PFSK-1 (cell line): ENCODE measurements around the gene RNF20.

ENCODE experiments used
- POLR2AphosphoS5 ChIP-seq: IDR thresholded peaks from 2 replicates; pipeline ENCODE4 v1.6.1; 2012; ENCODE audit warnings: low read depth, mild to moderate bottlenecking, control low read depth, low read length, moderate library complexity
- SIN3A ChIP-seq: IDR thresholded peaks from 2 replicates; pipeline ENCODE4 v1.6.1; 2012; ENCODE audit warnings: mild to moderate bottlenecking, low read length, moderate library complexity, borderline replicate concordance; ENCODE audit not compliant: insufficient read depth
- TF ChIP-seq, protein P1 (sequence below), 2 experiments: IDR thresholded peaks; 2 replicates each; pipeline versions ENCODE4 v1.6.1 to v1.8.0; 2011 to 2012; ENCODE audit warnings: low read depth in 2 of 2, low read length in 2 of 2, control low read depth in 1 of 2, inconsistent platforms in 1 of 2, mild to moderate bottlenecking in 1 of 2, moderate library complexity in 1 of 2; ENCODE audit not compliant: insufficient read depth in 1 of 2

DNA sequence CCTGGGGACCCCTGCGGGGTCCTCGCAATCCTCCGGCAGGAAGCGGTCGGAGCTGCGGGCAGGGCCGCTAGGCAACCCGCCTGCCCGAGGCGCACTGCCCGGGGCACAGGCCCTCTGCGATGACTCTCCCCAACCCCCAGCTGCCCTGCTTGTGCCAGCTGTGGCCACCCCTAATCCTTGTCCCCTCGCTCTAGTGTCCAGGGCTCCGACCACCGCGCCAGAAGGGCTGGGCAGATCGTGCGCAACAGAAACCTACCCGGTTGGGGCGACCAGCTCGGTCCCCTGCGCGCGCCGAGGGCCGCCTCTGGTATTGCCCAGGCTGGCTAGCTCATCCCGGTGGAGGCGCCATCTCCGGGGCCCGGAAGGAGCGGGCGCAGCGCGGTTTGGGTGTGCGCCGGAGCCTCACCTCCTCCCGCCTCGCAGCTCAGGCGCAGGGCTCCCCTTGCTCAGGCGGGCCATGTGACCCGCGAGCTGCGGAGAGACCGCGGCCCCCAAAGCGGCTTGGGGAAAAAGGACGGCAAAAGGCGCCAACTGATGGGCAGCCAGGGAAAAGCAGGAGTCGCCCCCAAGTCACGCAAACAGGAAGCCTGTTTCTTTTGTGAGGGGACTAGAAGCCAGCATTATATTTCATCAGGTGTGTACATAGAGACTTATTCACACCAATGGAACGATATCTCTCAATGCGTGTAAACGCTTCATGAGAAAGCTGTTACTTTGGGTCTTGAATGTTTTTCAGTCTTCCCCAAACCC lies 46.8 kb upstream of the RNF20 start:
- TF ChIP-seq, protein P1, sequence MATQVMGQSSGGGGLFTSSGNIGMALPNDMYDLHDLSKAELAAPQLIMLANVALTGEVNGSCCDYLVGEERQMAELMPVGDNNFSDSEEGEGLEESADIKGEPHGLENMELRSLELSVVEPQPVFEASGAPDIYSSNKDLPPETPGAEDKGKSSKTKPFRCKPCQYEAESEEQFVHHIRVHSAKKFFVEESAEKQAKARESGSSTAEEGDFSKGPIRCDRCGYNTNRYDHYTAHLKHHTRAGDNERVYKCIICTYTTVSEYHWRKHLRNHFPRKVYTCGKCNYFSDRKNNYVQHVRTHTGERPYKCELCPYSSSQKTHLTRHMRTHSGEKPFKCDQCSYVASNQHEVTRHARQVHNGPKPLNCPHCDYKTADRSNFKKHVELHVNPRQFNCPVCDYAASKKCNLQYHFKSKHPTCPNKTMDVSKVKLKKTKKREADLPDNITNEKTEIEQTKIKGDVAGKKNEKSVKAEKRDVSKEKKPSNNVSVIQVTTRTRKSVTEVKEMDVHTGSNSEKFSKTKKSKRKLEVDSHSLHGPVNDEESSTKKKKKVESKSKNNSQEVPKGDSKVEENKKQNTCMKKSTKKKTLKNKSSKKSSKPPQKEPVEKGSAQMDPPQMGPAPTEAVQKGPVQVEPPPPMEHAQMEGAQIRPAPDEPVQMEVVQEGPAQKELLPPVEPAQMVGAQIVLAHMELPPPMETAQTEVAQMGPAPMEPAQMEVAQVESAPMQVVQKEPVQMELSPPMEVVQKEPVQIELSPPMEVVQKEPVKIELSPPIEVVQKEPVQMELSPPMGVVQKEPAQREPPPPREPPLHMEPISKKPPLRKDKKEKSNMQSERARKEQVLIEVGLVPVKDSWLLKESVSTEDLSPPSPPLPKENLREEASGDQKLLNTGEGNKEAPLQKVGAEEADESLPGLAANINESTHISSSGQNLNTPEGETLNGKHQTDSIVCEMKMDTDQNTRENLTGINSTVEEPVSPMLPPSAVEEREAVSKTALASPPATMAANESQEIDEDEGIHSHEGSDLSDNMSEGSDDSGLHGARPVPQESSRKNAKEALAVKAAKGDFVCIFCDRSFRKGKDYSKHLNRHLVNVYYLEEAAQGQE (IDR thresholded peaks at IDR 0.05; ENCODE audit: insufficient read depth in 1 of 2, low read depth in 2 of 2, low read length in 2 of 2): no peak
- TF ChIP-seq SIN3A (no peak), POLR2AphosphoS5 (no peak)
